ENCODE results near the gene SNCAIP.

SNCAIP gene

DNA sequence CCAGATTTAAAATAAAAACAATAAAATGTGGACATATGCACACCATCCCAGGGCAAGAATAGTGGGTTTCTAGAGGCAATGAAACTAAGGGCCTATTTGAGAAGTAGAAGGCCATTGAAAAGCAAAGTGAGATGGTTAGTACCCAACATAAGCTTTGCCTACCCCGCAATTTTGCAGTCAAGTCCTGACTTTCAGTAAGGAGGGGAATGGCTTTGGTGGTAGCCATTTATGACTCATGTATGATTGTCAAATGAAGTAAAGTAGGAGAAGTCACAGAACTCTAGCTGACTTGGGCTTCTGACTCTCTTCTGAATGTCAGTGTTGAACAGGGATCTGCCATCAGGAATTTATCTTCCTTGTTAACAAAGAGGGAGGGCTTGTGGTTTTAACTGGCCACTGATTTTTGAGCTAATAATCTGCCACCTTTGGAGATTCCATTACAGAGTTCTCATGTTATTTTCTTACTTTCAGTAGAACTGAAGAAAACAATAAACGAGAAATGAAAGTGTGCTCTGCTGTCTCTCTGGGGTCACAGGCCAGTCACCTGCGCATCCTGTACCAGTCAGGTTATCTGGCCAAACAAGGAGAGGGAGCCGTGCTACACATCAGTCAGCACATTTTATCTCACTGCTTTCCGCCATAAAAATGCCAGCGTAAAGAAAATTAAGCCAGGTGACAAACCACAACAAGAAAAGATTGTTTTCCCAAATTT, 14.3 kb upstream of the SNCAIP start:
- Histone ChIP-seq H3K4me3 (ENCODE audit: insufficient read depth, low read length, poor library complexity, severe bottlenecking) (no peak overlapping the region), H2AFZ (ENCODE audit: low read depth, low read length, severe bottlenecking) (no peak overlapping the region), H4K20me1 (ENCODE audit: low read depth, low read length) (no peaks in the 10 kb centered on the region), H3K27ac (ENCODE audit: low read depth, low read length) (no peak overlapping the region), H3K9me2 (replicated peaks; ENCODE audit: insufficient read depth, low read length) (no peaks in the 10 kb centered on the region), H3F3A (ENCODE audit: insufficient read depth) (no peaks in the 10 kb centered on the region), H3K4me2 (ENCODE audit: low read depth, low read length, poor library complexity, severe bottlenecking) (no peak overlapping the region), H3K79me2 (ENCODE audit: insufficient read depth, low read length) (no peaks in the 10 kb centered on the region), H3K9me3 (ENCODE audit: insufficient read depth, low read length) (no peaks in the 10 kb centered on the region), H3K9ac (ENCODE audit: low read length) (no peak overlapping the region), H3K36me3 (ENCODE audit: low read length) (no peaks in the 10 kb centered on the region), H3K27me3 (ENCODE audit: low read length) (no peaks in the 10 kb centered on the region)
- no peak for TF ChIP-seq EZH2phosphoT487 (conservative IDR thresholded peaks at IDR 0.05; ENCODE audit: low read length)
- TF ChIP-seq, protein P1, sequence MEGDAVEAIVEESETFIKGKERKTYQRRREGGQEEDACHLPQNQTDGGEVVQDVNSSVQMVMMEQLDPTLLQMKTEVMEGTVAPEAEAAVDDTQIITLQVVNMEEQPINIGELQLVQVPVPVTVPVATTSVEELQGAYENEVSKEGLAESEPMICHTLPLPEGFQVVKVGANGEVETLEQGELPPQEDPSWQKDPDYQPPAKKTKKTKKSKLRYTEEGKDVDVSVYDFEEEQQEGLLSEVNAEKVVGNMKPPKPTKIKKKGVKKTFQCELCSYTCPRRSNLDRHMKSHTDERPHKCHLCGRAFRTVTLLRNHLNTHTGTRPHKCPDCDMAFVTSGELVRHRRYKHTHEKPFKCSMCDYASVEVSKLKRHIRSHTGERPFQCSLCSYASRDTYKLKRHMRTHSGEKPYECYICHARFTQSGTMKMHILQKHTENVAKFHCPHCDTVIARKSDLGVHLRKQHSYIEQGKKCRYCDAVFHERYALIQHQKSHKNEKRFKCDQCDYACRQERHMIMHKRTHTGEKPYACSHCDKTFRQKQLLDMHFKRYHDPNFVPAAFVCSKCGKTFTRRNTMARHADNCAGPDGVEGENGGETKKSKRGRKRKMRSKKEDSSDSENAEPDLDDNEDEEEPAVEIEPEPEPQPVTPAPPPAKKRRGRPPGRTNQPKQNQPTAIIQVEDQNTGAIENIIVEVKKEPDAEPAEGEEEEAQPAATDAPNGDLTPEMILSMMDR (IDR thresholded peaks at IDR 0.05; ENCODE audit: insufficient read depth, low read length, poor library complexity, severe bottlenecking), result no peak

DNA sequence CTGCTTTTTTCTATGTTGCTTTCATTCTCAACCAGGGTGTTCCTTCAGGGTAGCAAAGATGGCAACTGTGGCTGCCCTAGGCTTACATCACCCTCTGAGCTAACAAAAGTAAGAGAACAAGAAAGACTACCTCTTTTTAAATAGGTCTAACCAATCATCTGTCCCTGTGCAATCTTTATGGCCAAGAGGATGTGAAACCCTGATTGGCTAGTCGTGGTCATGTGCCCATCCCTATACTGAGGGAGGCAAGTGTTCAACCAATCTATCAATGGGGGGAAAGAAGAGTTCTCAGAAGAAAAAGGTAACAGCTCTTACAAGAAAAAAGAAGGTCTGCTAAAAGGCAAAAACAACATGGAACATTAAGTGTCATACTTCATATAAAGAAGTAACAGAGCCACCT, 11.7 kb upstream of the SNCAIP start:
- TF ChIP-seq, protein P1 (IDR thresholded peaks at IDR 0.05; ENCODE audit: insufficient read depth, low read length, poor library complexity, severe bottlenecking), result no peak
- TF ChIP-seq EZH2phosphoT487 (conservative IDR thresholded peaks at IDR 0.05; ENCODE audit: low read length), result no peak
- Histone ChIP-seq H3K9me3 (ENCODE audit: insufficient read depth, low read length) (no peaks in the 10 kb centered on the region), H3F3A (ENCODE audit: insufficient read depth) (no peaks in the 10 kb centered on the region)

DNA sequence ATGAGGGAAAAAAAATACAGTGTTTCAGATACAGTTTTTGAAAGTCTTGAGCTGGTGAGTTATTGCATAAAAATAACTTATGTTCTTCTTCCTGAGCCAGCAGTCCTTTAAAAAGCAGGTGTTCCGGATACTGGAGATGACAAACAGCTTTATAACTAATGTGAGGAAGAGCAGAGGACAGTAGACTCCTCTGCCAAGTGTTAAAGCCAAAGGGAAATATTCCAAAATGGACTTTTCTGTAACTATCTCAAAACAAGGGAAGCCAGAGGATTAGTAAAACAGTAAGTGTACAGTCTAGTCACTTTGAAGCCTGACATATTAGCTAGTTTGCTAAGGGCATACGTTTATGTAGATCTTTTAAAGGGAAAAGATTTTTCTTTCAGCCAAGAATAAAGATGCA, 11.0 kb upstream of the SNCAIP start:
- Histone ChIP-seq H3K79me2 (ENCODE audit: insufficient read depth, low read length) (no peaks in the 10 kb centered on the region), H3K36me3 (ENCODE audit: low read length) (no peaks in the 10 kb centered on the region), H3F3A (ENCODE audit: insufficient read depth) (no peaks in the 10 kb centered on the region), H2AFZ (ENCODE audit: low read depth, low read length, severe bottlenecking) (no peak overlapping the region), H3K9me3 (ENCODE audit: insufficient read depth, low read length) (no peaks in the 10 kb centered on the region), H3K4me3 (ENCODE audit: insufficient read depth, low read length, poor library complexity, severe bottlenecking) (no peak overlapping the region), H4K20me1 (ENCODE audit: low read depth, low read length) (no peaks in the 10 kb centered on the region), H3K4me2 (ENCODE audit: low read depth, low read length, poor library complexity, severe bottlenecking) (no peak overlapping the region), H3K27me3 (ENCODE audit: low read length) (no peaks in the 10 kb centered on the region), H3K9me2 (replicated peaks; ENCODE audit: insufficient read depth, low read length) (no peaks in the 10 kb centered on the region), H3K9ac (ENCODE audit: low read length) (no peak overlapping the region), H3K27ac (ENCODE audit: low read depth, low read length) (no peak overlapping the region)
- TF ChIP-seq, protein P1 (IDR thresholded peaks at IDR 0.05; ENCODE audit: insufficient read depth, low read length, poor library complexity, severe bottlenecking), result no peak
- no peak for TF ChIP-seq EZH2phosphoT487 (conservative IDR thresholded peaks at IDR 0.05; ENCODE audit: low read length)

More for the DNA sequence above, 11.7 kb upstream of the SNCAIP start:
- Histone ChIP-seq H4K20me1 (ENCODE audit: low read depth, low read length) (no peaks in the 10 kb centered on the region), H3K9me2 (replicated peaks; ENCODE audit: insufficient read depth, low read length) (no peaks in the 10 kb centered on the region), H3K79me2 (ENCODE audit: insufficient read depth, low read length) (no peaks in the 10 kb centered on the region), H3K9ac (ENCODE audit: low read length) (no peak overlapping the region), H3K4me2 (ENCODE audit: low read depth, low read length, poor library complexity, severe bottlenecking) (no peak overlapping the region), H3K36me3 (ENCODE audit: low read length) (no peaks in the 10 kb centered on the region), H3K4me3 (ENCODE audit: insufficient read depth, low read length, poor library complexity, severe bottlenecking) (no peak overlapping the region), H2AFZ (ENCODE audit: low read depth, low read length, severe bottlenecking) (no peak overlapping the region), H3K27ac (ENCODE audit: low read depth, low read length) (no peak overlapping the region), H3K27me3 (ENCODE audit: low read length) (no peaks in the 10 kb centered on the region)
